K562 (cell line): Measurements from ENCODE around the gene COL23A1. TPM values are rescaled to one million over a fixed set of nuclear protein-coding genes. Genes with fewer than 3 reads are reported as not detected.

Experiments
- ELF1 ChIP-seq: fragments of 200-800 bp; sonication (Bioruptor generic); IDR thresholded peaks from 2 replicates; pipeline ENCODE4 v1.6.1; 2016; ENCODE audit warnings: missing genetic modification characterization, missing compliant biosample characterization
- FIP1L1 ChIP-seq: fragments of 200-400 bp; formaldehyde crosslinking; IDR thresholded peaks from 2 replicates; pipeline ENCODE4 v1.6.1; 2018; ENCODE audit warnings: mild to moderate bottlenecking, low read depth, low read length; ENCODE audit not compliant: poor library complexity, severe bottlenecking
- KLF6 ChIP-seq: fragments of 250-450 bp; sonication (Bioruptor Pico); IDR thresholded peaks from 2 replicates; pipeline ENCODE4 v1.4.0; 2020; ENCODE audit warnings: mild to moderate bottlenecking, moderate library complexity, borderline replicate concordance
- MGA ChIP-seq: fragments of 450-650 bp; IDR thresholded peaks from 2 replicates; pipeline ENCODE4 v1.6.1; 2016; ENCODE audit warnings: mild to moderate bottlenecking, moderate library complexity
- polyA plus RNA-seq, 8 experiments: library from polyadenylated mRNA; depleted of rRNA in 4 of 8; stranded (reverse) in 5 of 8; unstranded in 3 of 8; fragments of >200 nt; fragmentation: Nextera tagmentation in 2 of 8; fragmentation: Illumina TruSeq in 1 of 8; extraction: Ambion mirVana in 2 of 8; extraction: Trizol in 1 of 8; gene quantifications; 2 replicates each; pipeline versions ENCODE4 v1.2.1 to v1.2.3, GENCODE V29; 2011 to 2014; ENCODE audit warnings: inconsistent platforms in 1 of 8, missing spikeins in 1 of 8
- total RNA-seq, 7 experiments: library from RNA; depleted of rRNA in 6 of 7; stranded (reverse); fragments of >200 nt in 6 of 7; fragmentation: Illumina TruSeq in 2 of 7; extraction: Trizol in 2 of 7; gene quantifications; 2 replicates each; pipeline versions ENCODE4 v1.2.1 to v1.2.3, GENCODE V29; 2011 to 2021; ENCODE audit warnings: low replicate concordance in 1 of 7

COL23A1 gene
- total and polyA plus RNA-seq, 9 of the 15 experiments (the other 6 are each of a cell fraction or from before 2014, with no cell fraction given), result 0.09 TPM; not detected in 8

GRCh38 chr5:178359738-178360137 lies 230.5 kb downstream of the COL23A1 start (continued):
- TF ChIP-seq KLF6 (CRISPR knock-in tag) (no peak), MGA (no peak), ELF1 (tag) (no peak), FIP1L1 (no peak)
